NCI-H2029 (cell line): ENCODE measurements around the gene STARD3.
"Not testable (repeated sequence)": the region's sequence is repeated elsewhere in the genome, so short reads cannot be mapped to it uniquely, and the experiment has no call there.

Experiments
- DNase-seq: peaks from one replicate; lab custom pipeline; 2025; lab: John Stamatoyannopoulos, UW

Gene STARD3

DNA sequence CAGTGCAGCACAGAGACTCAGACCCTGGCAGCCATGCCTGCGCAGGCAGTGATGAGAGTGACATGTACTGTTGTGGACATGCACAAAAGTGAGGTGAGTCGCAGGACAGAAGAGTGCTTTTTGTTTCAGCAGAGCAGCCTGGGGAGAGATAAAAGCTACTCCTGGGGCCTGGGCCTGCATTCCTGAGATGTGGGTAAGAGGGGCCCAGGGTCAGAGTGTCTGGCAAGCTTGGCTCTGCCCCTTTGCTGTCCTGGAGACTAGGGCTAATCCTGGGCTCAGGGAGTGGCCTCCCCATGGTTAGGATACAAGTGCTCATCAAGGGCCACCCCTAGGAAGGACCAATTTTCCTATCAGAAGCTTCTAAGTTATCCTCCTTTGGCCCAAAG, 58.1 kb downstream of the STARD3 start:
- DNase-seq = no peak

DNA sequence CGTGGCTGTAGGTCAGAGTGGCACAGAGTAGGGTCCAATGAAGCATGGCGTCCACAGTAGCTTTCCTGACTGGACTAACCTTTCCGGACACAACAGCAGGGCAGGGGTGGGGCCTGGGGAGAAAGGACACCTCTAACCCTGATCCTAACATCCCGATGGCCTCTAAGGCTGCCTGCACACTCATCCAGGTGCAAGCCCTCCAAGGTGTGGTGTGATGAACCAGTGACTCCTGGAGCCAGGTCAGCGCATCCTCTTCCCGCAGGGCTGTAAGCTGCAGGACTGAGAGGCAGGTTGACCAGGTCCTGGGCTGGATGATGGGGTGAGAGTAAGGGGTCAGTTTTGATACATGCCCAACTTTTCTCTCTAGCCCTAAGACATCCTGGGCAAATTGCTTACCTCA, 59.8 kb downstream of the STARD3 start:
- no peak for DNase-seq

DNA sequence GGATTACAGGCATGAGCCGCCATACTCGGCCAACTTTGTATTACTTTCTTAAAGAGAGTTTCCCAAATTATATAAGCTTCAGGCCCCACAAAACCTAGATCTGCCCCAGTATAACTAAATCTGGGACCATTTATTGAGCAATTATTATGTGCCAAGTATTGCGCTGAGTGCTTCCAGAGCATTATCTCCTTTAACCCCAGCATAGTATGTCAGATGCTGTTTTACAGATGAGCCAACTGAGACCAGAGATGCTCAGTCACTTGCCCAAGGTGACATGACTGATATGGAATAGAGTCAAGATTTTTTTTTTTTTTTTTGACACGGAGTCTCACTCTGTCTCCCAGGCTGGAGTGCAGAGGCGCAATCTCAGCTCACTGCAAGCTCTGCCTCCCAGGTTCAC, 61.0 kb downstream of the STARD3 start:
- no peak for DNase-seq

DNA sequence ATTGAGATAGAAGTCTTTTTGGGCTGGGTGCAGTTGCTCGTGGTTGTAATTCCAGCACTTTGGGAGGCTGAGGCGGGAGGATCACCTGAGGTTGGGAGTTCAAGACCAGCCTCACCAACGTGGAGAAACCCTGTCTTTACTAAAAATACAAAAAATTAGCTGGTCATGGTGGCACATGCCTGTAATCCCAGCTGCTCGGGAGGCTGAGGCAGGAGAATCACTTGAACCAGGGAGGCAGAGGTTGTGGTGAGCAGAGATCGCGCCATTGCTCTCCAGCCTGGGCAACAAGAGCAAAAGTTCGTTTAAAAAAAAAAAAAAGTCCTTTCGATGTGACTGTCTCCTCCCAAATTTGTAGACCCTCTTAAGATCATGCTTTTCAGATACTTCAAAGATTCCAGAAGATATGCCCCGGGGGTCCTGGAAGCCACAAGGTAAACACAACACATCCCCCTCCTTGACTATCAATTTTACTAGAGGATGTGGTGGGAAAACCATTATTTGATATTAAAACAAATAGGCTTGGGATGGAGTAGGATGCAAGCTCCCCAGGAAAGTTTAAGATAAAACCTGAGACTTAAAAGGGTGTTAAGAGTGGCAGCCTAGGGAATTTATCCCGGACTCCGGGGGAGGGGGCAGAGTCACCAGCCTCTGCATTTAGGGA, 62.3 kb downstream of the STARD3 start:
- not testable (repeated sequence) for DNase-seq

DNA sequence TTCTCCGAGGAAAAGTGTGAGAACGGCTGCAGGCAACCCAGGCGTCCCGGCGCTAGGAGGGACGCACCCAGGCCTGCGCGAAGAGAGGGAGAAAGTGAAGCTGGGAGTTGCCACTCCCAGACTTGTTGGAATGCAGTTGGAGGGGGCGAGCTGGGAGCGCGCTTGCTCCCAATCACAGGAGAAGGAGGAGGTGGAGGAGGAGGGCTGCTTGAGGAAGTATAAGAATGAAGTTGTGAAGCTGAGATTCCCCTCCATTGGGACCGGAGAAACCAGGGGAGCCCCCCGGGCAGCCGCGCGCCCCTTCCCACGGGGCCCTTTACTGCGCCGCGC, 62.8 kb downstream of the STARD3 start, which contains the start of gene ERBB2:
ERBB2 (plus strand) TSS at position 247 of the 330 bp plus-strand sequence. CDS start 175 bp downstream, outside the sequence.
- DNase-seq = no peak

DNA sequence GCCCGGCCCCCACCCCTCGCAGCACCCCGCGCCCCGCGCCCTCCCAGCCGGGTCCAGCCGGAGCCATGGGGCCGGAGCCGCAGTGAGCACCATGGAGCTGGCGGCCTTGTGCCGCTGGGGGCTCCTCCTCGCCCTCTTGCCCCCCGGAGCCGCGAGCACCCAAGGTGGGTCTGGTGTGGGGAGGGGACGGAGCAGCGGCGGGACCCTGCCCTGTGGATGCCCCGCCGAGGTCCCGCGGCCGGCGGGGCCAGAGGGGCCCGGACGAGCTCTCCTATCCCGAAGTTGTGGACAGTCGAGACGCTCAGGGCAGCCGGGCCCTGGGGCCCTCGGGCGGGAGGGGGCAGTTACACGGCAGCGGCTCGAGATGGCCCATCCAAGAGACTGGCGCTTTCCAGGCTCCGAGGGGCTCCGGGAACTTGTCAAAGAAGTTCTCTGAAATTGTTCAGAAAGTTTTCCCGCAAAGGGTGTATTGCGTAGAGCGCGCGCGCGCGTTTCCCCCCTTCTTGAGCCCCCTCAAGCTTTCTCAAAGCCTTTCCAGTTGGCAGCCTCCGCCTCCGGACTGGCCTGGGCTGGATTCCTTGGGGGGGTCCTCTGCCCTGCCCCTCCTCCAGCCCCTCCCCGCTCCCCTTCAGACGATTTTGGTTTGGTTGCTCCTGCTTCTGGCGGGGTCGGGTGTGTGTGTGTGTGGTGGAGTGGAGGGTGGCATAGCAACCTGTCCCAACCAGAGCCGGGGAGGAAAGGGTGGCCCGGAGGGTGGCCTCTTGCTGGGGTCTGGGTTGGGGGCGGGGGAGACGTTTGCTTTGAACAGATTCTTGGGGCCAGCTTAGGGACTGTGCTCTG, 63.4 kb downstream of the STARD3 start:
- DNase-seq = no peak

DNA sequence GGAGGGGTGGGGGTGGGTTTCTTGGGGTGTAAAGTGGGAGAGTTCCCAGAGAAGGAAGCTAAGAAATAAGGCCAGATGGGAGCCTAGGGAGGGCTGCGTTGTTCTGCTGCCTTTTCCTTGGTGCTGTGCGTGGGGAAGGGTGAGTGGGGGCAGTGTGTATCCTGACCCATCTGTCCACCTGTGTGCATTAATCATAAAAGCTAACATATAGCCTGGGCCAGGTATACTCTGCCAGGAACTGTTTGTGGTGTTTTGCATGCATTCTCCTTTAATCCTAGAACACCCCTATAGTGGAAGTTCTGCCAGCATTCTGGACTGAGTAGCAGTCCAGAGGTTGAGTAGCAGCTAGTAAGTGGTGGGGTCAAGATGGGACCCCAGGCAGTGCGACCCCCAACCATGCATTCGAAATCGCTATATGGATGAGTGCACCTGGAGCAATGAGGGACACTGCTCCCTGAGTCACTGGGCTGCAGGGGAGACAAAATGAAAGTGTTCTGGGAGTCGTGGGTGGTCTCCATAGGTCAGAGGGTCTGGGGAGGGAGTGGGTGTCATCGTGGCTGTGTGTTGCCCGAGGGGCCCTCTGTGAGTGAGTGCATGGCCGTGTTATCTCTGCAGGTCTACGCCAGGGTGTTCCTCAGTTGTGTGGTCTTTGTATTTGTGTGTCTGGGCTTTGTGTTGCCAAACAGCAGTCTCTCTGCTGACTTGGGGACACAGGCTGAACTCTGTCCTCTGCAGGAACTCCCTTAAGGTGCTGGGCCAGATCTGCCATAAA, 64.3 kb downstream of the STARD3 start:
- no peak for DNase-seq

DNA sequence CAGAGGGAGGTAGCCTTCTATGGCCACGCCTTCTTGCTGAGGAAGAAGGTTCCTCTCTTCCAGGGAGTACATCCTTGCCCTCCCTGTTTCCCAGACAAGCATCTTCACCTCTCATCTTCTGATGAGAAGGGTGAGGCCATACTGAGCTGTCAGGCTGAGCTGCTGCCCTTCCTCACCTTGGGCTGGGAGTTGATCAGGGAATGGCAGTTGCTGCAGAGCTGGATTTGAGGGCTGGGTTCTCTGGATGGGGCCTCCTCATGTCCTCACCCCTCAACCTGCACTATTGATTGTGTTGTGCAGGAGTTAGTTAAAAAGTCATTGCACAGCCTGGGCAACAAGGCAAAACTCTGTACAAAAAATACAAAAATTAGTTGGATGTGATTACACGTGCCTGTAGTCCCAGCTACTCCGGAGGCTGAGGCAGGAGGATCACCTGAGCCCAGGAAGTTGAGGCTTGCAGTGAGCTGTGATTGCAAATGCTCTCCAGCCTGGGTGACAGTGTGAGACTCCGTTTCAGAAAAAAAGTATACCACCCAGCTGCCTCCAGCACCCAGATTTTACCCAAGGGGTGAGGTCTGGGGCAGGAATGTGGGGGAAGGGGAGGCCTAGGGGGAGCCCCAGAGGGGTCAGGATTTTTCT, 65.0 kb downstream of the STARD3 start:
- no peak for DNase-seq

DNA sequence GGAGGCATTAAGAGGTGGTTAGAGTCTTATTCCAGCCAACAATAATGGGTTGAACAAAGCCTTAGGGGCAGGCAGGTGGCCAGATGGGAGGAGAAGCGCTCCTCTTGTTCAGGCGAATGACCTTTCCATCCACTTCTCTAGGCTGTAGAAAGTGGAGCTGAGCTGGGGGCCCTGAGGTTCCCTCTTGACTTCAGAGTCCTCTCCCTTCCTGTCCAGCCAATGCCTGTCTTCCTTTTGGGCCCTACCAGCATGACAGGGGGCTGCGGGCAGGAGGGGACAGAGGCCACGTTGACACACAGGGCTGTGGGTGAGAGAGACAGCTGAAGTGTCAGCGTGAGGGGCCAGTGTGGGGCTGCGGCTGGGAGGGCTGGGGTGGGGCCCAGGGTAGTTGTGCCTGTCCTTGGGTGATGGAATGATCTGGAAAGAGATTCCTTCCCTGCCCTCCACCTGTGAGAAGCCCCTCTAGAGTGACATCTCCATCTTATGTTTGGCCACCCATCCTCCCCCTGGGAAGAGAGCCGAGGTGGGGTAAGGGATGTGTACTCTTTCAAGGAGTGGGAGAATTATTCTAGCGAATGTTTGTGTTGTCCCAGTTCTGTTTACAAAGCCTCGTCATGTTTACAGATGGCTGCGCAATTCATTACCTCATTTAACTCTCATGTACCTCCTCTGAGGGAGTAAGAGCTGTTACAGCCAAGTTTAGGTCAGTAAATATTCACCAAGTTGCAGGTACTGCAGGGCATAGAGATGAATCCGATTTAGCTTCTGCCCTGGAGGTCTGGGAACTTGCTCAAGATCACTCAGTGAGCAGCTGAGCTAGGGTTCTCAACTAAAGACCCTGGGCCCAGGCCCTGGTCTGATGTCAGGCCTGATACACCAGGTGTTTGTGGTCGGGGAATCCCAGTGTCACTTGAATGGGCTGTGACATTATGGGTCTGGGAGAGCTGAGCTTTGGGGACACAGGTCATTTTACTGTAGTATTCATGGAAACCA, 66.3 kb downstream of the STARD3 start:
- peak; percentile 58 for DNase-seq

DNA sequence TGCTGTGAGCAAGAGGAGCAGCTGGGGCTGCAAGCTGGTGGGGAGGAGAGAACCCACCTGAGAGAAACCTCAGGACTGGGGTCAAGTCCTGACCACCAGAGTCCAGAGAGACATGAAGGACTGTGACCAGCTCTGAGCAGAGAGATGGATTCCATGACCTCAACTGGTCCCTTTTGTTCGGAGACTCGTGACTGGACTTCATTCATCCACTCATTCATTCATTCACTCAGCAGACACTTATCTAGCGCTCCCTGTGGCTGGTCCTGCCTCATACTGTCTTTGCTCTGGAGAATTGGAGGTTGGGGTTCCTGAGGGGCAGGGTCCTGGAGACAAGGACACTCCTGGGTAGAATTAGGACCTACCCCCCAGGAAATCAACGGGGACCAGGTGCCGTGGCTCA, 67.0 kb downstream of the STARD3 start:
- DNase-seq = no peak

DNA sequence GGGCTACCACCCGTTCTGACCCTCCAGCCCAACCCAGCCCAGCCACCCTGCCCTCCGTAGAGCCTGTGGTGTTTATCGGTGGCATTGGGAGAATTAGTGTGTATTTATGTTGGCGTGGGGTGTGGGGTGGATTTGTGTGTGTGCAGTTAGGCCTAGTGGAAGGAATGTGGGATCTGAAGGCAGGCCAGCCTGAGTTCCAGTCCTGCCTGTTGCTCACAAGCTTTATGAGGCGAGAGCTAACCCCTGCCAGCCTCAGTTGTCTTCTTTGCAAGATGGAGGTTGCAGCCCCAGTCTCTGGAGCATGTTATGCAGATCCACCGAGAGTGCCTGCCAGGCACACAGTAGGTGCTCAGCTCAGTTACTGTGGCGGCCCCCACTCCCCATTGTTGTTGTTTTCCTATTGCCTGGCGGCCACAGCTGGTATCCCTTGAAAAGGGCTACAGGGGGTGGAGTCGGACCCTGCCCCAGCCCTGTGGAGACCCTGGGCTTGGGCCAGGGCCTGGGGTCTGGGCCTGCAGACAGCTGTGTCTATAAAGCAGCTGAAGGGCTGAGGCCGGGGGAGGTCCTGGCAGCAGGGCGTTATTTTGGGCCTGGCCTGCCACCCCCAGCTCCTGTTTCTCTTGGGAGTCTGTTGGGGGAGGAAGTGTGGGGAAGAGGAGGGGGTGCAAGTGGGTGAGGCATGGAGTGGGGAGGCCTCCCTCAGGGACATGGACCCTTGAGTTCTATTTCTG, 68.0 kb downstream of the STARD3 start:
- no peak for DNase-seq

DNA sequence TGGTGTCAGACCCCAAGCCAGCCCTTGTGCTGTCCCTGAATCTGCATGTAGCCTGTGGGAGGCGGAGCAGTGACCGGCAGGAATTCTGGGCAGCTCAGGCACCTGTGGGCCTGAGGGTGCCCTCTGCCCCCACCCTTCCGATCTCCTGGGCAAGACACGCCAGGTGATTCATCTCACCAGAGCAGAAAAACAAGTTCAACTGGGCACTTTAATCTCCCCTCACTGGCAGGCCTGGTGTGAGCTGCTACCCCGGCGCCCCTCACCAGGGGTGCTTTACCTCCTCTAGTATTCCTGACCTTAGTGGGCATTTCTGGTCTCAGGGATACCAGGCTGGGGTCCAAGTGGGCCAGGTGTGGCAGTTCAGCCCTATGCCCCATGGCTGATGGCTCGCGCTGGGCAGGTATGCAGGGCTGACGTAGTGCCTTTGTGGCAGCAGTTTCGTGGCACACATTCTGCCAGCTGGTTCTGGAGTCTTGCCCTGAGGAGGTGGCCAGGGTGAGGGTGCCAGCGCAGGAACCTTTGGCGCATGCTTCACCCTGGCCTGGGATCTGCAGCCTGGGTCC, 68.9 kb downstream of the STARD3 start:
- peak; percentile 54 for DNase-seq

DNA sequence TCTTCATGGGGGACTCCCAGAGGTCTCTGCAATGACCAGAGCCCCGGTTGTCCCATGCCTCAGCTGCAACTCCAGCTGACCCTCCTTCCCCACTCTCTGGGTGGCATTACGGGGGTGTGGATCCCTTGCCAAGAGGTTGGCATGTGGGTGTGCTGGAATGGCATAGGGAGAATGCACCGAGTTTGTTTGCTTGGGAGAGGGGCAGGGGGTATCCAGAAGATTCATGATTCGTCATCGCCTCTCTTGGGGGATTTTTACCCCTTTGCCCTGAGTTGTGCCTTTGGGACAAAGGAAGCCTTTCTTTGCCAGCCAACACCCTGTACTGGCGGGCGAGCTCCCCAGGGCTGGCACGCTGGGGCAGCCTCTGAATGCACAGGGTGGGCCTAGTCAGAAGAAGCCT, 69.4 kb downstream of the STARD3 start:
- no peak for DNase-seq

DNA sequence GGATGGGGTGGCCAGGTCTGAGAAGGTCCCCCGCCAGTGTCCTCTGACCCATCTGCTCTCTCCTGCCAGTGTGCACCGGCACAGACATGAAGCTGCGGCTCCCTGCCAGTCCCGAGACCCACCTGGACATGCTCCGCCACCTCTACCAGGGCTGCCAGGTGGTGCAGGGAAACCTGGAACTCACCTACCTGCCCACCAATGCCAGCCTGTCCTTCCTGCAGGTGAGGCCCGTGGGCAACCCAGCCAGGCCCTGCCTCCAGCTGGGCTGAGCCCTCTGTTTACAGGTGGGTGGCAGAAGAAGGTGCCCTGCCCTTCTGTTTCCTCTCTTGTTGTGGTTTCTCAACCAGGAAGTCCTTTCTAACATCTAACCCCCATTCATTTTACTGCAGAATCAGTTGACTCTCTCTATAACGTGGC, 70.0 kb downstream of the STARD3 start:
- peak; percentile 82 for DNase-seq

DNA sequence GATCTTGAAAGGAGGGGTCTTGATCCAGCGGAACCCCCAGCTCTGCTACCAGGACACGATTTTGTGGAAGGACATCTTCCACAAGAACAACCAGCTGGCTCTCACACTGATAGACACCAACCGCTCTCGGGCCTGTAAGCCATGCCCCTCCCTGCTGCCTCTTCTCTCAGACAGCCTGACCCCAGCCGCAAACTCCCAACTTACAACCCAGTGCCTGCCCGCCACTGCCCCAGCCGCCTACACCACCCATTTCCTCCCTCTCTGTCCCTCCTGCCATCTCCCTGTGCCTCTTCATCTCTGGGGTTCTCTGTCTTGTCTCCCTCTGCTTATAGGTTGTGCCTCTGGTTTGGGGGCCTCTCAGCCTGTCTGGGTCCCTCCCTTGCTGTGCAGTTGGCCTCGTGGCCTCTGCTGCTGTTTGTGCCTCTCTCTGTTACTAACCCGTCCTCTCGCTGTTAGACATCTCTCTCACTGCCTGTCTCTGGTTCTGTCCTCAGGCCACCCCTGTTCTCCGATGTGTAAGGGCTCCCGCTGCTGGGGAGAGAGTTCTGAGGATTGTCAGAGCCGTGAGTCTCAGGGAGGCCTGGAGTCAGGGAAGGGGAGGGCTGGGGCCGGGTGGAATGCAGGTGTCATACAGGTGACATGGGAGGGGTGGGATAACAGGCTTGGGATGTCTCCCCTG, 72.5 kb downstream of the STARD3 start:
- no peak for DNase-seq

DNA sequence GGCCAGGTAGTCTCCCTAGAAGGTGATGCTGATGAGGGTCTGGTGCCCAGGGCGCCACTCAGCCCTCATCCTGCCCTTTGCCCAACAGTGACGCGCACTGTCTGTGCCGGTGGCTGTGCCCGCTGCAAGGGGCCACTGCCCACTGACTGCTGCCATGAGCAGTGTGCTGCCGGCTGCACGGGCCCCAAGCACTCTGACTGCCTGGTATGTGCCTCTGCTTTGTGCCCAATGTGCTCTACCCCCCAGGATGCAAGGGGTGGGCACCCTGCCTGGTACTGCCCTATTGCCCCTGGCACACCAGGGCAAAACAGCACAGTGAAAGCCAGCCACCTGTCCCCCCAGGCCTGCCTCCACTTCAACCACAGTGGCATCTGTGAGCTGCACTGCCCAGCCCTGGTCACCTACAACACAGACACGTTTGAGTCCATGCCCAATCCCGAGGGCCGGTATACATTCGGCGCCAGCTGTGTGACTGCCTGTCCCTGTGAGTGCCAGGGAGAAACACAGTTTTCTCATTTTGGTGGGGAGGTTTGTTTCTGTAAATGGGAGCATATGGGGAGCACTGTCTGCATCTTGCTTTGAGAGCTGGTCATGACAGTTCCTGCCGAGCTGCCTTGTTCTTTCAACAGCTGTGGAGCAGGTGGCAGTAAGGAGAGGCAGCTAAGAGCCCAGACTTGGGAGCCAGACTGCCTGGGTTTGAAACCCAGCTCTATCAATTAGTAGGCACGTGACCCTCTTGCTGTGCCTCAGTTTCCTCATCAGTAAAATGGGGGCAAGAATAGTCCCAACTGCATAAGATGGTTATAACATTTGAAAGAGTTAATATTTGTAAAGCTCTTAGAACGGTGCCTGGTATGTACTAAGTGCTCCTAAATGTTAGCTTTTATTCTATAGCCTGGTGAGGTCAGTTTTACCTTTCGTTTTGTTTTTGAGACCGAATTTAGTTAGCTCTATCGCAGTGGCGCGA, 73.3 kb downstream of the STARD3 start:
- DNase-seq = no peak

DNA sequence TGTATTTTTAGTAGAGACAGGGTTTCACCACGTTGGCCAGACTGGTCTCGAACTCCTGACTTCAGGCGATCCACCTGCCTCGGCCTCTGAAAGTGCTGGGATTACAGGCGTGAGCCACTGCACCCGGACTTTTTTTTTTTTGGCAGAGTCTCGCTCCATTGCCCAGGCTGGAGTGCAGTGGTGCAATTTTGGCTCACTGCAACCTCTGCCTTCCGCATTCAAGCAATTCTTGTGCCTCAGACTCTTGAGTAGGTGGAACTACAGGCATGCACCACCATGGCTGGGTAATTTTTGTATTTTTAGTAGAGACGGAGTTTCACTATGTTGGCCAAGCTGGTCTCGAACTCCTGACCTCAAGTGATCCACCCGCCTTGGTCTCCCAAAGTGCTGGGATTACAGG, 74.1 kb downstream of the STARD3 start:
- DNase-seq = not testable (repeated sequence)

DNA sequence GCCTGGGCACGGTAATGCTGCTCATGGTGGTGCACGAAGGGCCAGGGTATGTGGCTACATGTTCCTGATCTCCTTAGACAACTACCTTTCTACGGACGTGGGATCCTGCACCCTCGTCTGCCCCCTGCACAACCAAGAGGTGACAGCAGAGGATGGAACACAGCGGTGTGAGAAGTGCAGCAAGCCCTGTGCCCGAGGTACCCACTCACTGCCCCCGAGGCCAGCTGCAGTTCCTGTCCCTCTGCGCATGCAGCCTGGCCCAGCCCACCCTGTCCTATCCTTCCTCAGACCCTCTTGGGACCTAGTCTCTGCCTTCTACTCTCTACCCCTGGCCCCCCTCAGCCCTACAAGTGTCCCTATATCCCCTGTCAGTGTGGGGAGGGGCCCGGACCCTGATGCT, 74.9 kb downstream of the STARD3 start:
- DNase-seq = no peak
